ENCODE data around the gene ACOX3. TPM values are rescaled to one million over a fixed set of nuclear protein-coding genes. Genes with fewer than 3 reads are reported as not detected.

Gene ACOX3
- total RNA-seq, 1 experiment from 2014 or later = 12.2 TPM

DNA sequence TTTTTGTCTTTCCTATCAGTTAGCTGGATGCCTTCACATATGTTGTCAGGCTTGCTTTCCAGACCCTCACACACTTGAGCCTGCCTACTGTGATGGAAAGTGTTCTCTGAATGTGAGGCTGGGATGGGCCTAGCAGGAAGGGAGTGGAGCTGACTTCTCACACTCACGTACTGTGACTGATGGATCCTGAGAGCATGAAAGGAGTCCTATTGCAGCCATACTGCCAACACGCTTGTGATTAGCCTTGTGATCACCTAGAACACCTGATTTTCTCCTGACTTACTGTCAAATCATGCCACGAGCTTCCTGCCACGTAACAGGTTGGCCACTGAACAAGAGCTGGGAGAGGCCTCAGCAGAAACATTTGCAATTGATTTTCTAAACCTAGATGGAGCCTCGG lies 49.9 kb downstream of the ACOX3 start:
- no peaks in the 10 kb centered on the region for H3K27me3 ChIP-seq (ENCODE audit: low read length)
- H3K27ac ChIP-seq (ENCODE audit: low read length) = no peak overlapping the region
- no peaks in the 10 kb centered on the region for H3K36me3 ChIP-seq (ENCODE audit: low read depth, low read length)
- DNase-seq (no peak), ATAC-seq (no peak)
- no peaks in the 10 kb centered on the region for H3K9me2 ChIP-seq (replicated peaks; ENCODE audit: low read length)
- BruUV-seq (replicated peaks) = no TSS peak
- H3F3A ChIP-seq (ENCODE audit: low read length, unreplicated experiment) = no peaks in the 10 kb centered on the region
- no peaks in the 10 kb centered on the region for H3K9me3 ChIP-seq (ENCODE audit: low read length)
- H3K4me2 ChIP-seq (ENCODE audit: low read length) = no peak overlapping the region
- ChIA-PET CTCF (no interaction called here), POLR2A (ENCODE audit: unreplicated experiment) (no interaction called here)
- peaks cover 44% of the 10 kb centered on the region for H3K4me1 ChIP-seq (ENCODE audit: insufficient read depth, low read length)
- H2AFZ ChIP-seq (ENCODE audit: low read length) = no peak overlapping the region
- H3K79me2 ChIP-seq (ENCODE audit: low read length) = no peaks in the 10 kb centered on the region
- no peak overlapping the region for H3K4me3 ChIP-seq (ENCODE audit: low read length)
- no peak for TF ChIP-seq EZH2 (IDR thresholded peaks at IDR 0.05; ENCODE audit: low read length, unreplicated experiment)
- TF ChIP-seq, protein P1, sequence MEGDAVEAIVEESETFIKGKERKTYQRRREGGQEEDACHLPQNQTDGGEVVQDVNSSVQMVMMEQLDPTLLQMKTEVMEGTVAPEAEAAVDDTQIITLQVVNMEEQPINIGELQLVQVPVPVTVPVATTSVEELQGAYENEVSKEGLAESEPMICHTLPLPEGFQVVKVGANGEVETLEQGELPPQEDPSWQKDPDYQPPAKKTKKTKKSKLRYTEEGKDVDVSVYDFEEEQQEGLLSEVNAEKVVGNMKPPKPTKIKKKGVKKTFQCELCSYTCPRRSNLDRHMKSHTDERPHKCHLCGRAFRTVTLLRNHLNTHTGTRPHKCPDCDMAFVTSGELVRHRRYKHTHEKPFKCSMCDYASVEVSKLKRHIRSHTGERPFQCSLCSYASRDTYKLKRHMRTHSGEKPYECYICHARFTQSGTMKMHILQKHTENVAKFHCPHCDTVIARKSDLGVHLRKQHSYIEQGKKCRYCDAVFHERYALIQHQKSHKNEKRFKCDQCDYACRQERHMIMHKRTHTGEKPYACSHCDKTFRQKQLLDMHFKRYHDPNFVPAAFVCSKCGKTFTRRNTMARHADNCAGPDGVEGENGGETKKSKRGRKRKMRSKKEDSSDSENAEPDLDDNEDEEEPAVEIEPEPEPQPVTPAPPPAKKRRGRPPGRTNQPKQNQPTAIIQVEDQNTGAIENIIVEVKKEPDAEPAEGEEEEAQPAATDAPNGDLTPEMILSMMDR (conservative IDR thresholded peaks at IDR 0.05; ENCODE audit: low read depth, low read length) = no peak
- no peak for TF ChIP-seq EZH2phosphoT487 (IDR thresholded peaks at IDR 0.05; ENCODE audit: borderline replicate concordance, low read length)
- no peak overlapping the region for H3K9ac ChIP-seq (ENCODE audit: low read length)
- intact Hi-C loops (cut with micrococcal nuclease) = no loop called here
- H4K20me1 ChIP-seq (ENCODE audit: low read length) = no peaks in the 10 kb centered on the region

DNA sequence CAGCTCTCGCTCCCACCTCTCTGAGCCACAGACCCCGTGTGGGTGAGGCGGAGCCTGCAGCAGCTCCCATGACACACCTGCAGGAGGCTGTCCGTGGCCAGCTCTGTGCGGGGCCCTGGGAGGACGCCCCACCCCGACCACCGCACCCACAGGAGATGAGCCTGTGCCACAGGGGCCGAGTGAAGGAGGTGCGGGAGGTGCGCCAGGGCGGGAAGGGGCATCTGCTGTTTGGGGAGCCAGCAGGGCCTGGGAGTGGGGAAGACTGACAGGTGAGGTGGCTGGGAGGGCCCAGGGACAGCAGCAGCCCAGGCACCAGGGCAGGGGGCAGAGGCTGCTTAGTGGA lies 52.0 kb downstream of the ACOX3 start:
- H3F3A ChIP-seq (ENCODE audit: low read length, unreplicated experiment) = no peaks in the 10 kb centered on the region
- H3K79me2 ChIP-seq (ENCODE audit: low read length) = no peaks in the 10 kb centered on the region
- peaks cover 37% of the 10 kb centered on the region for H3K4me1 ChIP-seq (ENCODE audit: insufficient read depth, low read length)
- no TSS peak for BruUV-seq (replicated peaks)
- DNase-seq = no peak
- no peak overlapping the region for H3K4me3 ChIP-seq (ENCODE audit: low read length)
- TF ChIP-seq EZH2 (IDR thresholded peaks at IDR 0.05; ENCODE audit: low read length, unreplicated experiment) = no peak
- TF ChIP-seq, protein P1 (conservative IDR thresholded peaks at IDR 0.05; ENCODE audit: low read depth, low read length) = no peak
- TF ChIP-seq EZH2phosphoT487 (IDR thresholded peaks at IDR 0.05; ENCODE audit: borderline replicate concordance, low read length) = no peak
- H4K20me1 ChIP-seq (ENCODE audit: low read length) = no peaks in the 10 kb centered on the region
- no peaks in the 10 kb centered on the region for H3K9me3 ChIP-seq (ENCODE audit: low read length)
- H3K27me3 ChIP-seq (ENCODE audit: low read length) = no peaks in the 10 kb centered on the region
- H3K9me2 ChIP-seq (replicated peaks; ENCODE audit: low read length) = no peaks in the 10 kb centered on the region
- intact Hi-C loops (cut with micrococcal nuclease) = no loop called here
- CTCF ChIA-PET = no interaction called here
- H3K36me3 ChIP-seq (ENCODE audit: low read depth, low read length) = no peaks in the 10 kb centered on the region
- ATAC-seq = no peak
- POLR2A ChIA-PET (ENCODE audit: unreplicated experiment) = no interaction called here
- 0 out of 2 replicates have a peak overlapping the region, but pooled peaks have one; percentile 65 for H3K4me2 ChIP-seq (ENCODE audit: low read length)
- H2AFZ ChIP-seq (ENCODE audit: low read length) = no peak overlapping the region
- peak overlapping the region; percentile 53 for H3K27ac ChIP-seq (ENCODE audit: low read length)
- H3K9ac ChIP-seq (ENCODE audit: low read length) = no peak overlapping the region

DNA sequence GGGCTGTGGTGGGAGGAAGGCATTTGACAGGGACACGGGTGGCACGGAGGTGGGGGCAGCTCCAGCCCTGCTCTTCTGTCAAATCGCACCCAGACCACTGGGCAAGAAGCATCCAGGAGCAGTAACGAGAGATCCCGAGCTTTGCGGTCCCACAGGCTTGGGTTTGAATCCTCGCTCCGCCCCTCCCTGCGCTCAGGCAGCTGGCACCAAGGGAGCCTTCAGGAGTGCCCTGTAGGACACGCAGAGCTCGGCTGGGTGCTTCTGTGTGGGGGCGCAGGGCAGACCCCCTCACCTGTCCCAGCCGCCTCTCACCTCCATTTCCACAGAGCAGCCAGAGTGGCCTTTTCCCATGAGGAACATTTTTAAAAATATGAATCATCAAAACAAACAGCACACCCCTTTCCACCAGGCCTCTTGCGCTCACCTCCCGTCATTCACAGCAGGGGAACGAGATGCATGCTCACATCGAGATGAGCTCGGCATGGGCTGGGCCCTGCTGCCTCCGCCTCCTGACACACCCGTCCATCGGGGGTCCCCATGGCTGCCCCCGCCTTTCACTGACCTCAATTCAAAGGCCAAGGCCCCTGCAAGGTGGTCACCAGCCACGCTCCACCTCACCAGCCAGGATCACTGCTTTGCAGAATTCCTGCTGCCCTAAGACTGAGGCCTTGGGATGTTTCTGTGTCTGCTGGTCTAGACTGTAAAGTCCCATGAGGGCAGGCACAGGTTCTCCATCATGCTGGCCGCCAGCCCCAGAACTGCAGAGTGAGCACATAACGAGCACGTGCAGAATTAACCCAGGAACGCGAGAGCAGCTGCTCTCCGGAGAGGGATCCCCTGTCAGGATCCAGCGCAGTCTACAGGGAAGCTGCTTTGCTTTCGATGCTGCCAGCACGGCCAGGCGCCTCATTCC lies 52.7 kb downstream of the ACOX3 start:
- POLR2A ChIA-PET (ENCODE audit: unreplicated experiment) = no interaction called here
- H3K9me2 ChIP-seq (replicated peaks; ENCODE audit: low read length) = no peaks in the 10 kb centered on the region
- H3K4me2 ChIP-seq (ENCODE audit: low read length) = peak overlapping the region; percentile 65; the same call in 1 of the 2 replicates
- H3K9me3 ChIP-seq (ENCODE audit: low read length) = no peaks in the 10 kb centered on the region
- no peaks in the 10 kb centered on the region for H3F3A ChIP-seq (ENCODE audit: low read length, unreplicated experiment)
- H3K4me3 ChIP-seq (ENCODE audit: low read length) = no peak overlapping the region
- intact Hi-C loops (cut with micrococcal nuclease) = no loop called here
- ATAC-seq (peak; percentile 93), DNase-seq (peak; percentile 66)
- H3K9ac ChIP-seq (ENCODE audit: low read length) = peak overlapping the region; percentile 28; the same call in 1 of the 2 replicates
- no peaks in the 10 kb centered on the region for H3K36me3 ChIP-seq (ENCODE audit: low read depth, low read length)
- CTCF ChIA-PET = no interaction called here
- H3K4me1 ChIP-seq (ENCODE audit: insufficient read depth, low read length) = peaks cover 35% of the 10 kb centered on the region
- H2AFZ ChIP-seq (ENCODE audit: low read length) = 0 out of 2 replicates have a peak overlapping the region, but pooled peaks have one; percentile 40
- peak overlapping the region; percentile 53 for H3K27ac ChIP-seq (ENCODE audit: low read length)
- BruUV-seq (replicated peaks) = no TSS peak
- H3K79me2 ChIP-seq (ENCODE audit: low read length) = no peaks in the 10 kb centered on the region
- TF ChIP-seq EZH2phosphoT487 (IDR thresholded peaks at IDR 0.05; ENCODE audit: borderline replicate concordance, low read length) (no peak), EZH2 (IDR thresholded peaks at IDR 0.05; ENCODE audit: low read length, unreplicated experiment) (no peak)
- TF ChIP-seq, protein P1 (conservative IDR thresholded peaks at IDR 0.05; ENCODE audit: low read depth, low read length) = no peak
- H4K20me1 ChIP-seq (ENCODE audit: low read length) = no peaks in the 10 kb centered on the region
- no peaks in the 10 kb centered on the region for H3K27me3 ChIP-seq (ENCODE audit: low read length)
